CD14-positive monocyte (primary cell): ENCODE measurements around the gene SYNRG. TPM values are rescaled to one million over a fixed set of nuclear protein-coding genes. Genes with fewer than 3 reads are reported as not detected.
A peak's percentile ranks its signal among the peaks of the same experiment; 100 is the strongest.

ENCODE experiments used
- DNase-seq, 3 donors: peaks; one replicate each; pipeline ENCODE4 v3.0.0-alpha.2; 2011 to 2022
- H2AFZ ChIP-seq: 2 replicates; pipeline ENCODE4 v1.6.0; 2012; ENCODE audit warnings: mild to moderate bottlenecking, low read depth, low read length, inconsistent platforms; ENCODE audit not compliant: insufficient read depth, poor library complexity, severe bottlenecking
- H3K27ac ChIP-seq, 2 donors: 1 replicate in 1 of 2; 2 replicates in 1 of 2; pipeline ENCODE4 v1.5.1; 2012 to 2013; ENCODE audit warnings: low read length in 2 of 2, control low read depth in 1 of 2, inconsistent platforms in 1 of 2, low read depth in 1 of 2, mild to moderate bottlenecking in 1 of 2
- H3K27me3 ChIP-seq, 2 donors: one replicate each; pipeline versions ENCODE4 v1.6.0 to v1.6.1; 2011 to 2013; ENCODE audit warnings: low read length in 2 of 2; ENCODE audit not compliant: control insufficient read depth in 2 of 2, insufficient read depth in 2 of 2
- H3K36me3 ChIP-seq, 2 donors: replicated peaks in 1 of 2; 1 replicate in 1 of 2; 2 replicates in 1 of 2; pipeline versions ENCODE4 v1.5.1 to v1.6.1; 2012 to 2013; ENCODE audit warnings: low read length in 2 of 2, control low read depth in 1 of 2, inconsistent platforms in 1 of 2, mild to moderate bottlenecking in 1 of 2; ENCODE audit not compliant: insufficient read depth in 2 of 2, control insufficient read depth in 1 of 2
- H3K4me1 ChIP-seq, 2 donors: 1 replicate in 1 of 2; 2 replicates in 1 of 2; pipeline versions ENCODE4 v1.5.1 to v1.6.1; 2012 to 2013; ENCODE audit warnings: low read length in 2 of 2, control low read depth in 1 of 2, inconsistent platforms in 1 of 2, mild to moderate bottlenecking in 1 of 2, moderate library complexity in 1 of 2; ENCODE audit not compliant: insufficient read depth in 2 of 2, control insufficient read depth in 1 of 2
- H3K4me2 ChIP-seq: replicated peaks from 2 replicates; pipeline ENCODE3; 2012; ENCODE audit warnings: low read length, moderate library complexity, mild to moderate bottlenecking; ENCODE audit not compliant: poor library complexity, severe bottlenecking; ENCODE audit errors: extremely low read depth
- H3K4me3 ChIP-seq, 3 experiments: fragments of 200-600 bp in 1 of 3; sonication (generic) in 1 of 3; replicated peaks in 1 of 3; 1 replicate in 2 of 3; 2 replicates in 1 of 3; pipeline ENCODE4 v1.5.1; 2011 to 2013; ENCODE audit warnings: low read length in 3 of 3, mild to moderate bottlenecking in 3 of 3, control low read depth in 2 of 3, low read depth in 2 of 3, inconsistent platforms in 1 of 3, moderate library complexity in 1 of 3
- H3K79me2 ChIP-seq: 2 replicates; pipeline ENCODE4 v1.6.0; 2012; ENCODE audit warnings: mild to moderate bottlenecking, control low read depth, inconsistent platforms, low read length, moderate library complexity; ENCODE audit not compliant: insufficient read depth
- H3K9ac ChIP-seq: 2 replicates; pipeline ENCODE4 v1.6.0; 2017; ENCODE audit warnings: low read length, mild to moderate bottlenecking; ENCODE audit not compliant: insufficient read depth, poor library complexity, severe bottlenecking
- H3K9me3 ChIP-seq, 2 donors: replicated peaks in 1 of 2; 1 replicate in 1 of 2; 2 replicates in 1 of 2; pipeline versions ENCODE4 v1.5.1 to v1.6.1; 2012 to 2013; ENCODE audit warnings: low read length in 2 of 2, control low read depth in 1 of 2; ENCODE audit not compliant: control insufficient read depth in 1 of 2, insufficient read depth in 1 of 2
- H4K20me1 ChIP-seq: 2 replicates; pipeline ENCODE4 v1.6.0; 2012; ENCODE audit warnings: mild to moderate bottlenecking, low read length, control low read depth, moderate library complexity; ENCODE audit not compliant: insufficient read depth
- H3K27ac Mint-ChIP-seq, 7 donors: one replicate each; pipeline ENCODE4 v1.8.0; 2020; ENCODE audit warnings: mild to moderate bottlenecking in 7 of 7, mixed read lengths in 7 of 7, moderate library complexity in 6 of 7, inconsistent platforms in 2 of 7
- H3K27me3 Mint-ChIP-seq, 3 donors: one replicate each; pipeline ENCODE4 v1.8.0; 2021 to 2022; ENCODE audit warnings: low read depth in 3 of 3, mild to moderate bottlenecking in 3 of 3, mixed read lengths in 3 of 3, moderate library complexity in 3 of 3, inconsistent platforms in 1 of 3
- H3K36me3 Mint-ChIP-seq, 2 donors: one replicate each; pipeline ENCODE4 v1.8.0; 2020; ENCODE audit warnings: mixed read lengths in 2 of 2, inconsistent platforms in 1 of 2, mild to moderate bottlenecking in 1 of 2
- H3K4me1 Mint-ChIP-seq: one replicate; pipeline ENCODE4 v1.8.0; 2020; ENCODE audit warnings: mild to moderate bottlenecking, mixed read lengths
- H3K4me3 Mint-ChIP-seq, 2 donors: one replicate each; pipeline ENCODE4 v1.8.0; 2020; ENCODE audit warnings: mild to moderate bottlenecking in 2 of 2, mixed read lengths in 2 of 2, moderate library complexity in 1 of 2
- H3K9me3 Mint-ChIP-seq, 7 donors: one replicate each; pipeline ENCODE4 v1.8.0; 2020 to 2022; ENCODE audit warnings: mixed read lengths in 7 of 7, mild to moderate bottlenecking in 6 of 7, moderate library complexity in 6 of 7, inconsistent platforms in 2 of 7
- WGBS: methylation state at CpG from one replicate; pipeline ENCODE4 v1.1.5; 2013; ENCODE audit warnings: missing lambda C conversion rate; ENCODE audit not compliant: insufficient coverage; 5-methylcytosine and 5-hydroxymethylcytosine counted together
- intact Hi-C, 2 donors: fragments of 100-400 bp; cut with micrococcal nuclease; formaldehyde crosslinking; loops; one replicate each; pipeline versions ENCODE4 v1.15.0 to v1.15.1; 2023
- polyA plus RNA-seq, 3 donors: library from polyadenylated mRNA; depleted of rRNA in 1 of 3; unstranded in 2 of 3; stranded (reverse) in 1 of 3; fragments of 300-500 nt in 2 of 3; fragments of >200 nt in 1 of 3; fragmentation: Illumina TruSeq in 2 of 3; gene quantifications; 1 replicate in 2 of 3; 2 replicates in 1 of 3; pipeline ENCODE4 v1.2.3, GENCODE V29; 2012 to 2021
- TF ChIP-seq, protein P1 (sequence below): fragments of 200-600 bp; IDR thresholded peaks from one replicate; pipeline ENCODE4 v1.8.0; 2022; ENCODE audit warnings: antibody characterized with exemption, mild to moderate bottlenecking

Gene SYNRG
- polyA plus RNA-seq, 3 donors: 13.1 to 17.5 (median 16.9) TPM

DNA sequence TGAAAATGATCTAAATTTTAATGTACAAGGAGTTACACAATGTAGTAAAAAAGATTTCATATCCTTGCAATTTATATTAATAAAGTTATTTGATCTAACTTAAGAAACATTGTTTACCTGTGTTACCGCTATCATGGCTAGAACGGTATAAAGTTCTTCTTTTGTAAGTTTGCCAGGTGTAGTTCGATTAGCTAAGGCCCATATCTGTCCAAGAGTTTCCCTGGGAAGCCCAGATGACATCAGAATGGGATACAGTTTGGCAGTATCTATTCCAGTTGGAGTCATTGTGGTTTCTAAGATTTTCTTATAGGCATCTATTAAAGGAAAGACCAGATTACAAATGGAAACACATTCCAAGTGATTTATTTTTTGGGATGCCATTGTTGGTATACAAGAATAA is 37.5 kb downstream of the SYNRG start:
- Histone ChIP-seq H3K4me2 (no peak overlapping the region), H2AFZ (no peak overlapping the region), H3K27ac (no peak overlapping the region), H3K79me2 (no peaks in the 10 kb centered on the region), H3K9me3 (no peaks in the 10 kb centered on the region), H3K27me3 (no peaks in the 10 kb centered on the region), H3K4me1 (no peaks in the 10 kb centered on the region), H3K4me3 (no peak overlapping the region), H3K36me3 (peaks cover 71 to 100% of the 10 kb centered on the region in 2 donors), H4K20me1 (peaks cover 12% of the 10 kb centered on the region), H3K9ac (no peak overlapping the region)
- Mint-ChIP-seq H3K4me3 (no peak overlapping the region), H3K4me1 (no peaks in the 10 kb centered on the region), H3K27me3 (no peaks in the 10 kb centered on the region), H3K27ac (no peak overlapping the region), H3K36me3 (peaks cover 85 to 94% of the 10 kb centered on the region in 2 donors), H3K9me3 (peaks cover 0 to 5% (median 0%) of the 10 kb centered on the region in 7 donors)
- TF ChIP-seq, protein P1, sequence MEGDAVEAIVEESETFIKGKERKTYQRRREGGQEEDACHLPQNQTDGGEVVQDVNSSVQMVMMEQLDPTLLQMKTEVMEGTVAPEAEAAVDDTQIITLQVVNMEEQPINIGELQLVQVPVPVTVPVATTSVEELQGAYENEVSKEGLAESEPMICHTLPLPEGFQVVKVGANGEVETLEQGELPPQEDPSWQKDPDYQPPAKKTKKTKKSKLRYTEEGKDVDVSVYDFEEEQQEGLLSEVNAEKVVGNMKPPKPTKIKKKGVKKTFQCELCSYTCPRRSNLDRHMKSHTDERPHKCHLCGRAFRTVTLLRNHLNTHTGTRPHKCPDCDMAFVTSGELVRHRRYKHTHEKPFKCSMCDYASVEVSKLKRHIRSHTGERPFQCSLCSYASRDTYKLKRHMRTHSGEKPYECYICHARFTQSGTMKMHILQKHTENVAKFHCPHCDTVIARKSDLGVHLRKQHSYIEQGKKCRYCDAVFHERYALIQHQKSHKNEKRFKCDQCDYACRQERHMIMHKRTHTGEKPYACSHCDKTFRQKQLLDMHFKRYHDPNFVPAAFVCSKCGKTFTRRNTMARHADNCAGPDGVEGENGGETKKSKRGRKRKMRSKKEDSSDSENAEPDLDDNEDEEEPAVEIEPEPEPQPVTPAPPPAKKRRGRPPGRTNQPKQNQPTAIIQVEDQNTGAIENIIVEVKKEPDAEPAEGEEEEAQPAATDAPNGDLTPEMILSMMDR: no peak
- no peak for DNase-seq
- no CpG with 5 or more reads among the region's 3 CpGs for WGBS
- intact Hi-C loops: no loop called here

DNA sequence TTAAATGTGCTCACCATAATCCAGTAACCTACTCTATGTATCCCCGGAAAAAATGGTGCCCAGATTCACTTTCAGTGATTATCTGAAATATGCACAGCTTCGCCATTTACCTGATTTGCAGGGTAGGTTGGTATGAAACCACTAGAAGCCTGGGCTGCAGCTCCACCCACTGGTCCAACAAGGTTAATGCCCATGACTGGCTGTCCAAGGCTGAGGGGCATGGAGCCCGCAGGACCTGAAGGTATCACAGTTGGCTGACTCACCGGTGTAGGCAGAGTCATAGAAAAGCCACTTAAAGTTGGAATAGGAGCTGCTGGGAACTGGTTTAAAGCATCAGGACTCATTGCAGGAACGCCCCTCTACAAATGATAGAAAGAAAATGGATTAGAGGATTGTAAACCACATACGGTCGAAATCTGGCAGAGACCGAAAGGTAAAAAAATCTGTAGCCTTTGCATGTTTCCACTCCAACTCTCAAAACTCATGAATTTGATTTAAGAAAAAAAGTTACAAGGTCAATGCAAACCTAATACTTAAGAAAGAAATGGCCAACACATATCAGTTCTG is 38.6 kb downstream of the SYNRG start:
- Mint-ChIP-seq H3K36me3 (peaks cover 80 to 89% of the 10 kb centered on the region in 2 donors), H3K4me1 (no peaks in the 10 kb centered on the region), H3K4me3 (no peak overlapping the region), H3K9me3 (peaks cover 0 to 5% (median 0%) of the 10 kb centered on the region in 7 donors), H3K27ac (peak overlapping the region in 1 of 7 donors; percentile 62), H3K27me3 (no peaks in the 10 kb centered on the region)
- peak in 1 of 3 donors; percentile 3 for DNase-seq
- TF ChIP-seq, protein P1: peak; percentile 28
- H3K27me3 ChIP-seq: no peaks in the 10 kb centered on the region
- no peaks in the 10 kb centered on the region for H3K9me3 ChIP-seq
- H3K27ac ChIP-seq: no peak overlapping the region
- no peak overlapping the region for H3K9ac ChIP-seq
- peaks cover 12% of the 10 kb centered on the region for H4K20me1 ChIP-seq
- H2AFZ ChIP-seq: no peak overlapping the region
- WGBS: 85% methylated on average over 2 of the region's 8 CpGs
- peaks cover 71 to 92% of the 10 kb centered on the region in 2 donors for H3K36me3 ChIP-seq
- no peaks in the 10 kb centered on the region for H3K79me2 ChIP-seq
- intact Hi-C loops: no loop called here
- no peak overlapping the region for H3K4me2 ChIP-seq
- no peaks in the 10 kb centered on the region for H3K4me1 ChIP-seq
- H3K4me3 ChIP-seq: no peak overlapping the region
